Mesenchymal stem cell (in vitro differentiated cells and primary cell): ENCODE results near the gene FBXW12.
A peak's percentile ranks its signal among the peaks of the same experiment; 100 is the strongest.

ENCODE experiments used
- DNase-seq: peaks from one replicate; pipeline ENCODE4 v3.0.0-alpha.2; 2013
- H2AFZ ChIP-seq: one replicate; pipeline ENCODE4 v1.6.1; 2013; ENCODE audit warnings: low read depth, mild to moderate bottlenecking, control low read depth, inconsistent platforms, low read length, moderate library complexity
- H2AK5ac ChIP-seq: 2 replicates; pipeline ENCODE4 v1.6.1; 2013; ENCODE audit warnings: low read length, moderate library complexity, mild to moderate bottlenecking, inconsistent platforms; ENCODE audit not compliant: severe bottlenecking
- H2BK120ac ChIP-seq: one replicate; pipeline ENCODE4 v1.6.1; 2013; ENCODE audit warnings: low read depth, mild to moderate bottlenecking, inconsistent platforms, low read length, moderate library complexity
- H2BK12ac ChIP-seq, 2 experiments: one replicate each; pipeline ENCODE4 v1.6.1; 2013; ENCODE audit warnings: inconsistent platforms in 2 of 2, low read length in 2 of 2, mild to moderate bottlenecking in 2 of 2, moderate library complexity in 2 of 2, control low read depth in 1 of 2
- H2BK15ac ChIP-seq: one replicate; pipeline ENCODE4 v1.6.1; 2013; ENCODE audit warnings: mild to moderate bottlenecking, low read depth, inconsistent platforms; ENCODE audit not compliant: poor library complexity, severe bottlenecking
- H2BK5ac ChIP-seq: 2 replicates; pipeline ENCODE4 v1.6.1; 2013; ENCODE audit warnings: low read depth, mild to moderate bottlenecking, low read length, control low read depth, inconsistent platforms; ENCODE audit not compliant: poor library complexity, severe bottlenecking
- H3K14ac ChIP-seq, 2 experiments: one replicate each; pipeline ENCODE4 v1.6.1; 2013; ENCODE audit warnings: inconsistent platforms in 2 of 2, low read length in 2 of 2, control low read depth in 1 of 2, mild to moderate bottlenecking in 1 of 2, moderate library complexity in 1 of 2
- H3K18ac ChIP-seq, 2 experiments: one replicate each; pipeline ENCODE4 v1.6.1; 2013; ENCODE audit warnings: inconsistent platforms in 2 of 2, low read length in 2 of 2, control low read depth in 1 of 2, low read depth in 1 of 2, mild to moderate bottlenecking in 1 of 2
- H3K23ac ChIP-seq, 2 experiments: one replicate each; pipeline ENCODE4 v1.6.1; 2013; ENCODE audit warnings: inconsistent platforms in 2 of 2, low read length in 2 of 2, mild to moderate bottlenecking in 2 of 2, moderate library complexity in 2 of 2, control low read depth in 1 of 2
- H3K27ac ChIP-seq: 2 replicates; pipeline ENCODE4 v1.5.1; 2013; ENCODE audit warnings: mild to moderate bottlenecking, moderate library complexity, low read length, control low read depth, inconsistent platforms; ENCODE audit not compliant: poor library complexity, severe bottlenecking
- H3K27me3 ChIP-seq, 2 experiments: 2 replicates each; pipeline versions ENCODE4 v1.6.1 to v1.7.0; 2013; ENCODE audit warnings: low read length in 2 of 2, mild to moderate bottlenecking in 2 of 2, moderate library complexity in 2 of 2, control low read depth in 1 of 2, inconsistent platforms in 1 of 2; ENCODE audit not compliant: control insufficient read depth in 1 of 2, insufficient read depth in 1 of 2
- H3K36me3 ChIP-seq, 2 experiments: 2 replicates each; pipeline versions ENCODE4 v1.6.1 to v1.7.0; 2013; ENCODE audit warnings: low read length in 2 of 2, control low read depth in 1 of 2, inconsistent platforms in 1 of 2, low read depth in 1 of 2, mild to moderate bottlenecking in 1 of 2; ENCODE audit not compliant: insufficient read depth in 2 of 2, control insufficient read depth in 1 of 2
- H3K4ac ChIP-seq, 2 experiments: one replicate each; pipeline ENCODE4 v1.6.1; 2013; ENCODE audit warnings: inconsistent platforms in 2 of 2, low read length in 2 of 2, mild to moderate bottlenecking in 2 of 2, moderate library complexity in 2 of 2, control low read depth in 1 of 2, low read depth in 1 of 2
- H3K4me1 ChIP-seq: 2 replicates; pipeline ENCODE4 v1.6.1; 2013; ENCODE audit warnings: low read depth, low read length, control low read depth; ENCODE audit not compliant: control insufficient read depth, insufficient read depth
- H3K4me2 ChIP-seq: 2 replicates; pipeline ENCODE4 v1.6.1; 2013; ENCODE audit warnings: low read length, mild to moderate bottlenecking, inconsistent platforms; ENCODE audit not compliant: poor library complexity, severe bottlenecking
- H3K4me3 ChIP-seq, 2 experiments: 2 replicates each; pipeline versions ENCODE4 v1.5.1 to v1.7.0; 2013; ENCODE audit warnings: low read length in 2 of 2, mild to moderate bottlenecking in 2 of 2, control low read depth in 1 of 2, low read depth in 1 of 2; ENCODE audit not compliant: insufficient read depth in 1 of 2
- H3K79me1 ChIP-seq: replicated peaks from 2 replicates; pipeline ENCODE4 v1.6.1; 2013; ENCODE audit warnings: mild to moderate bottlenecking, control low read depth, low read length, inconsistent platforms; ENCODE audit not compliant: poor library complexity, severe bottlenecking
- H3K9ac ChIP-seq: 2 replicates; pipeline ENCODE4 v1.7.0; 2013; ENCODE audit warnings: mild to moderate bottlenecking, low read length, moderate library complexity
- H3K9me3 ChIP-seq: 2 replicates; pipeline ENCODE4 v1.7.0; 2013; ENCODE audit warnings: mild to moderate bottlenecking, low read length; ENCODE audit not compliant: control insufficient read depth
- H4K8ac ChIP-seq: one replicate; pipeline ENCODE4 v1.6.1; 2013; ENCODE audit warnings: inconsistent platforms, mild to moderate bottlenecking, low read length, moderate library complexity
- H4K91ac ChIP-seq: one replicate; pipeline ENCODE4 v1.6.1; 2013; ENCODE audit warnings: mild to moderate bottlenecking, low read length, inconsistent platforms
- WGBS: methylation state at CpG from one replicate; pipeline ENCODE4 v1.1.7; 2013; ENCODE audit warnings: mixed read lengths; 5-methylcytosine and 5-hydroxymethylcytosine counted together

Gene FBXW12

DNA sequence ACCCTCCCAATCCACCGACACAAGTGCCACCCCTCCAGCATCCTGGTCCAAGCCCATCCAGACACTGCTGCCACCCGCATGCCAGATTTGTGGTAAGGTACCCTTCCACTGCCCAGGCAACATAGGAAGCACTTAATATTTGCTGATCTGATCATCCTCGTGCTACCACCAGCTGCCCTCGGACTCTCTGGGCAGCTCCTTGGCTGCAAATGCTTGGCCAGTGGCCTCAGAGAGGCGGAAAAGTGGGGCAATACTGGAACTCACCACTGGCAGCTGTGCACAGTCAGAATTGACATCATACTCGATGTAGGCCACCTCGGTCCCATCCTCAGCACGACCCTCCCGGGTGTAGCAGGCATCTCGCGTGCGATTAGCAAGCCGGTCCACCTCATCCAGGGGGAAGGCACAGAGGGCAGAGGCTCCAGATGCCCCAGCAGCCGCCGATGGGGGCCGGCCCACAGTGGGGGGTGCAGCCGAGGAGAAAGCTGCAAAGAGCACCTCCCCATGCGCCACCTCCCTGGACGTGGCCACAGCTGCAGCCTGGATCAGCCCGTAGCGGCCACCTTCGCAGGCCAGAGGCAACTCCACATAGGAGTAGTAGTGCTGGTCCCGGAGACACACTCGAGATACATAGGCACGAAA, 51.3 kb downstream of the FBXW12 start:
- Histone ChIP-seq H3K4me3 (no peak overlapping the region), H2BK5ac (no peak overlapping the region), H3K4ac (no peak overlapping the region), H4K8ac (no peak overlapping the region), H3K36me3 (peaks cover 7 to 64% of the 10 kb centered on the region in 2 experiments), H2AFZ (no peak overlapping the region), H4K91ac (no peak overlapping the region), H3K27ac (no peak overlapping the region), H3K79me1 (peaks cover 73% of the 10 kb centered on the region), H3K9ac (no peak overlapping the region), H2BK12ac (no peak overlapping the region), H2BK120ac (no peak overlapping the region), H2AK5ac (no peak overlapping the region), H3K14ac (no peak overlapping the region), H3K18ac (no peak overlapping the region), H3K9me3 (no peaks in the 10 kb centered on the region), H3K4me1 (peaks cover 44% of the 10 kb centered on the region), H3K23ac (no peak overlapping the region), H3K4me2 (no peak overlapping the region), H2BK15ac (no peak overlapping the region), H3K27me3 (no peaks in the 10 kb centered on the region)
- DNase-seq = no peak
- WGBS = 95% methylated on average over 25 of the region's 25 CpGs

DNA sequence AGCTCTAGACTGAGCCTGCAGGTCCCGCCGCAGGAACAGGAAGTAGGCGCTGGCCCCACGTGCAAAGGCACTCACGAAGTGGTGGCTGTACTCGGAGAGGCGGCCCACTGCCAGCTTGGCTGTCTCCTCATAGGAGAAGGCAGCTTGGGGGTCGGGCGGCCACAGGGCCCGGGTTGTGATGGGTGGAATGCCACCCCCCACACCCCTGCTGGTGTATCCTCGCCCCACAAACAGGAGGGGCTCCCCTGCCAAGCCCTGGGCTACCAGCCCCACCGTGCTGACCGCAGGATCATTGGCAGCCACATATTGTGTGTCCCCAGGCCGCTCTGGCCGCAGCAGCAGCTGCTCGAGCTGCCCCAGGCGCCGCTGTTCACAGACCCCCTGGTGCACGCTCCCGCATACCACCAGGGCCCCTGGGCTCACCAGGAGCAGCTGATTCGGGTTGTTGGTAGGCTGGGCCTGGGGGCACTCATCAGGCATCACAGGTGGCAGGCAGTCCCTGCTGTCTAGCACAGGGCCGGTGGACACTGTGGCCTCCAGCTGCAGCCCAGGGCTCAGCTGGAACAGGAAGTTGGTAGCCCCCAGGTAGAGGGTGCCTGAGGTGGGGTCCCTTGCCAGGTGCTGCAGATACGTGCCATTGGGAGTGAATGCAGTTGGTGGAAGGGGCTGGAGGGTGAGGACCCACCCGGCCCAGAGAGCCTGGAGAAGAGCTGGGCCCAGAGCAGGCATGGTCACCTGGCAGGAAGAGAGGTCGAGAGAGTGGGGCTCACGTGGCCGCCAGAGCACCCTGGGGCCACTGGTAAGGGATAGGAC, 52.1 kb downstream of the FBXW12 start:
- 94% methylated on average over 27 of the region's 27 CpGs for WGBS
- no peak overlapping the region for H3K27ac ChIP-seq
- no peak overlapping the region for H2BK120ac ChIP-seq
- no peak overlapping the region for H3K14ac ChIP-seq
- DNase-seq = no peak
- no peak overlapping the region for H3K4me2 ChIP-seq
- H3K18ac ChIP-seq = no peak overlapping the region
- H2BK12ac ChIP-seq = no peak overlapping the region
- H3K79me1 ChIP-seq = peaks cover 70% of the 10 kb centered on the region
- no peaks in the 10 kb centered on the region for H3K27me3 ChIP-seq
- no peak overlapping the region for H3K4ac ChIP-seq
- no peak overlapping the region for H2AFZ ChIP-seq
- peak overlapping the region in 1 of 2 experiments; percentile 9 for H3K23ac ChIP-seq
- no peak overlapping the region for H4K8ac ChIP-seq
- H4K91ac ChIP-seq = no peak overlapping the region
- H2AK5ac ChIP-seq = no peak overlapping the region
- no peak overlapping the region for H2BK15ac ChIP-seq
- H3K4me3 ChIP-seq = no peak overlapping the region
- H3K4me1 ChIP-seq = peaks cover 44% of the 10 kb centered on the region
- H2BK5ac ChIP-seq = no peak overlapping the region
- no peaks in the 10 kb centered on the region for H3K9me3 ChIP-seq
- no peak overlapping the region for H3K9ac ChIP-seq
- H3K36me3 ChIP-seq = peaks cover 0 to 57% of the 10 kb centered on the region in 2 experiments

DNA sequence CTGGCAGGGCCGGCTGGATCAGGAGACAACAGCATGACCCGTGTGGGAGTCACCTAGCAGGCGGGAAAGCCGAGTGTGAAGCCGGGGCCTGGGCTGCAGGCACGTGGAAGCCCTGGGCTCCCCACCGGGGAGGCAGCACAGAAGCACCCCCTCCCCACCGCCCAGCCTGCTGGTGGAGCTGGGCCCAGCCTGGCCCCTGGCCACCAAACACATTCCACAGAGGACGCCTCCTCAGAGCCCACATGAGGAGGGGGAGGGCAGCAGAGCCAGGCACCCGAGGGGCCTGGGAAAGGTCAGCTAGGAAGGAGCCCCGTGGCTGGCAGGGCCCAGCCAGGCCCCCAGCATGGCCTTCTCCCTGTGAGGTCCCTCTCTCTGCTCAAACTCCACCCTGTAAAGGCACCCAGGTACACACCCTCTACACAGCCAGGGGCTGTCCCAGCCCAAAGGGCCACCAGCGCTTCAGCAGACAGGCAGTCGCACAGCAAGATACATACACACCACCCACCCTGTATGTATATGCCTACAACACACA, 53.3 kb downstream of the FBXW12 start:
- H3K9ac ChIP-seq = no peak overlapping the region
- 78% methylated on average over 13 of the region's 13 CpGs for WGBS
- no peak overlapping the region for H3K4me2 ChIP-seq
- DNase-seq = no peak
- H2BK5ac ChIP-seq = no peak overlapping the region
- H3K14ac ChIP-seq = peak overlapping the region in 1 of 2 experiments; percentile 1
- no peak overlapping the region for H3K4me3 ChIP-seq
- no peak overlapping the region for H2AK5ac ChIP-seq
- H2AFZ ChIP-seq = no peak overlapping the region
- H3K23ac ChIP-seq = no peak overlapping the region
- H4K91ac ChIP-seq = no peak overlapping the region
- peaks cover 66% of the 10 kb centered on the region for H3K79me1 ChIP-seq
- no peak overlapping the region for H3K4ac ChIP-seq
- H3K27ac ChIP-seq = no peak overlapping the region
- no peak overlapping the region for H2BK15ac ChIP-seq
- H4K8ac ChIP-seq = no peak overlapping the region
- no peak overlapping the region for H2BK12ac ChIP-seq
- H3K9me3 ChIP-seq = no peaks in the 10 kb centered on the region
- H3K27me3 ChIP-seq = no peaks in the 10 kb centered on the region
- H3K36me3 ChIP-seq = peaks cover 0 to 45% of the 10 kb centered on the region in 2 experiments
- H3K18ac ChIP-seq = no peak overlapping the region
- H3K4me1 ChIP-seq = peaks cover 50% of the 10 kb centered on the region
- H2BK120ac ChIP-seq = no peak overlapping the region

- H3K23ac ChIP-seq = no peak overlapping the region
- no peak overlapping the region for H4K8ac ChIP-seq
Measured at GRCh38 chr3:48426401-48426909, 54.4 kb downstream of the FBXW12 start.

More at GRCh38 chr3:48426401-48426909, 54.4 kb downstream of the FBXW12 start:
- Histone ChIP-seq H3K4me3 (peak overlapping the region in 1 of 2 experiments; percentile 79), H3K14ac (no peak overlapping the region), H3K4me1 (peaks cover 54% of the 10 kb centered on the region), H3K4me2 (no peak overlapping the region), H3K4ac (no peak overlapping the region), H2BK15ac (no peak overlapping the region), H4K91ac (no peak overlapping the region), H2AFZ (no peak overlapping the region), H3K9me3 (no peaks in the 10 kb centered on the region), H2BK120ac (peak overlapping the region; percentile 22), H2BK5ac (no peak overlapping the region), H3K36me3 (peaks cover 0 to 43% of the 10 kb centered on the region in 2 experiments), H3K79me1 (peaks cover 56% of the 10 kb centered on the region), H3K27me3 (no peaks in the 10 kb centered on the region), H2BK12ac (no peak overlapping the region), H2AK5ac (no peak overlapping the region), H3K27ac (no peak overlapping the region), H3K18ac (no peak overlapping the region), H3K9ac (no peak overlapping the region)
- 90% methylated on average over 11 of the region's 11 CpGs for WGBS
- no peak for DNase-seq
